DMS114 treated with DMSO at 0.1 percent for 48 hours (cell line): Measurements from ENCODE around the gene SYNJ2.

Experiments used
- DNase-seq: peaks from one replicate; lab custom pipeline; 2025; ENCODE audit not compliant: unreplicated experiment; lab: John Stamatoyannopoulos, UW

The SYNJ2 gene

GRCh38 chr6:157996201-157996712 is 14.6 kb downstream of the SYNJ2 start:
- no peak for DNase-seq

DNA sequence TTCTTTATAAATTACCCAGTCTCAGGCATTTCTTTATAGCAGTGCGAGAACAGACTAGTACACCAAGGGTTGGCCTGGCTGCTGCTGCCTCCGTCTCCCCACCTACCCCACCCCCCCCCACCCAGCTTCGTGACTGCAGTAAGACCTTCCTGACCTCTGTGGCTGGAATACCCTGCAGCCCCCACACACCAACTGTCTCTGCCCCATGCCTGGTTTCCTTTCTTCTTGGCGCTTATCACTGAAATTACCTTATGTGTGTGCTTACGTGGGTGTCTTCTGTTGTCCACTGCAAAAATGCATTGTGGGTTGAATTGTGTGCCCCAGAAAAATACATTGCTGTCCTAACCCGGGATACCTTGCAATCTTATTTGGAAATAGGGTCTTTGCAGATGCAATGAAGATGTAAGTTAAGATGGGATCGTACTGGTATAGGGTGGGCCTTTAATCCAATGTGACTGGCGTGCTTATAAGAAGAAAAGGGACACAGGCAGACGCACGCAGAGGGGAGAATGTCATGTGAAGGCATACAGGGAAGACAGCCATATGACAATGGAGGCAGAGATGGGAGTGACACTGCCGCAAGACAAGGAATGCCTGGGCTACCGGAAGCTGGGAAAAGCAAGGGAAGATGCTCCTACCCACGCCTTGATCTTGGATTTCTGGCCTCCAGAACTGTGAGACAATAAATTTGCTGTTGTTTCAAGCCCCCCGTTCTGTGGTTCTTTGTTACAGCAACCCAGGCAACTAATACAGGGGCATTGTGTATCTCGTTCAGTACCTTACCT is 15.4 kb downstream of the SYNJ2 start:
- no peak for DNase-seq

- no peak for DNase-seq
Measured at GRCh38 chr6:157997893-157998608, 16.4 kb downstream of the SYNJ2 start.

DNA sequence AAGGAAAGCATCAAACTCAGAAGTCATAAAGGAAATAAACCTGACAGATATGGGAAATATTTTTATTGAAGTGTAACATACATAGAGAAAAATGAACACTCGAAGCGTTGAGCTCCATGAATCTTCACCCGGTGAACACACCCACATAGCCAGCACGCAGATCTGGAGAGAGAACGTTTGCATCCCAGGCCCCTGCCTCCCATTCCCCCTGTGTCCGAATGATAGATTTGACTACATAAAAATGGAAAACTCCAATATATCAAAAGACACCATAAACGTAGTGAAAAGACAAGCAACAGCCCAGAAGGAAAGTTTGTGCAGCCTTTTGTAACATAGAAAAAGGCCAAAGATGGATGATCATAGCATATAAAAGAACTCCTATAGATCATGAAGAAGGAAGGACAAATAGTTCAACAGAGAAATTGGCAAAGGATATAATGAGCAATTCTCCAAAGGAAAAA is 17.1 kb downstream of the SYNJ2 start:
- no peak for DNase-seq

GRCh38 chr6:157999168-158000051 is 17.7 kb downstream of the SYNJ2 start:
- DNase-seq = no peak

- DNase-seq = no peak
Measured at GRCh38 chr6:158000530-158001307, 19.1 kb downstream of the SYNJ2 start.

DNA sequence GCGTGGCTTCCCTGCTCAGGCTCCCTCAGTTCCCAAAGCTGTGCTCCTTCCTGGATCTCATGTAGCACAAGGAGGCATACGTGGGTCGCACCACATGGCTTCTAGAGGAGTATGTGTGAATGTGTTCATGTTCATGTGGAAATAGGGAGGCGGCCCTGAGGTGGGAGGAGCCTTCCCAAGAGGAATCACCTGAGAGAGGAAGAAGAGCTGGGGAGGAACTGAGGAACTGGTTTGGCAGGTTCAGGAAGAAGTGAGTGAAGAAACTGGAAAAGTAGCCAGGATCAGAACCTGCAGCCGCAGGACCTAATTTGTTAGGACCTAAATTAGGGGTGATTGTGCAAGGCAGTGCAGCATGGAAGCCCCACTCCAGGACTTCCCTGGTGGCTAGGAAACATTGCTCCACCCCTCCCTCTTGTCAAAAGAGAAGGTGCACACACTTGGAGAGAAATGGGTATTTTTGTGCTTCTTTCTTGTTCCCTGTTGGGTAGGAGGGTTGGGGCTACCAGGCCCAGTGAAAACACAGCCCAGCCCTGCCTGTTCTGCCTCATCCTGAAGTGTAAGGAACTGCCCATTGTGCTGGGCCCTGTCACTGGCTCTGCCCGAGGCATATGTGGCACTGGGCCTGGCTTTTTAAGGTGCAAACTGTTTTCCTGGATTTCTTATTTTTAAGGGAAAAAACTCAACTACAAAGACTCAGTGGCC is 20.7 kb downstream of the SYNJ2 start:
- DNase-seq = no peak

DNA sequence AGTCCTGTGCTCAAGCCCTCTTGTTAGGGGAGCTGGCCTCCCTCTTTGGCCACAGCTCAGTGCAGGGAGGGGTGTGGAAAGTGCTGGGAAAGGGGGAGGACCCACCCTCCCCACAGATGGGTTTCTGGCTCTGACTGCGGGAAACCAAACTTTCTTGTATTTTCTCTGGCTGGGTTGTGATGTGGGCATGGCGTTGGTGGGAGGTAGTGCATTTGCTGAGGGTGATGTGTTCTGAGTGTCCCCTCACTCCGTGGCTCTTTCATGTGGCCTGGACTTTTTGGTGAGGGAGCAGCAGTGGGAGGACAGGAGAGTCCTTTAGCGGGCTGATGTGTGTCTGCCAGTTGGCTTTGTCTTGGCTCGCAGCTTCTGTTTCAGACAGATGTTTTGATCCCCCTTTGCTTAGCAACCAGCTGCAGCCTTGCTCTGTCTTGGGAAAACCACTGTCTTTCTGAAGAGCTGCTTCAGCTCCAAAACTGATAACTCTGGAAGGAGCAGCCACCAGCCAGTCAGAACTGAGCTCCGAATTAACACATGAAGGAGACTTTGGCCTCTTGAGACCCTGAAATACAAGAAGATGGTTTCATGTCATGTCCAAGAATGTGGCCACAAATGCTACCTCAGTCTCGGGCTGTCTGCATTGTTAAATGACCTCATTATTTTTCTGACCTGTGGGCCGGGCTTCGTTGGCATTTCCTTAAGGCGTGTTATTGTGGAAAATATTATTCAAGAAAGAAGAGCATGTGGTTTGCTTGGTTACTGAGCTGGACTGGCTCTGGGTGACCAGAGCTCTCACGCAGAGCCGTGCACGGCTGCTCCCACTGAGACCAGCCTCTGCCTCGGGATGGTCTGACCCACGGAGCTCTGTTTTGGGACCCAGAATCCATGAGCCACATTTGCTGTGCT is 21.5 kb downstream of the SYNJ2 start:
- DNase-seq = no peak

DNA sequence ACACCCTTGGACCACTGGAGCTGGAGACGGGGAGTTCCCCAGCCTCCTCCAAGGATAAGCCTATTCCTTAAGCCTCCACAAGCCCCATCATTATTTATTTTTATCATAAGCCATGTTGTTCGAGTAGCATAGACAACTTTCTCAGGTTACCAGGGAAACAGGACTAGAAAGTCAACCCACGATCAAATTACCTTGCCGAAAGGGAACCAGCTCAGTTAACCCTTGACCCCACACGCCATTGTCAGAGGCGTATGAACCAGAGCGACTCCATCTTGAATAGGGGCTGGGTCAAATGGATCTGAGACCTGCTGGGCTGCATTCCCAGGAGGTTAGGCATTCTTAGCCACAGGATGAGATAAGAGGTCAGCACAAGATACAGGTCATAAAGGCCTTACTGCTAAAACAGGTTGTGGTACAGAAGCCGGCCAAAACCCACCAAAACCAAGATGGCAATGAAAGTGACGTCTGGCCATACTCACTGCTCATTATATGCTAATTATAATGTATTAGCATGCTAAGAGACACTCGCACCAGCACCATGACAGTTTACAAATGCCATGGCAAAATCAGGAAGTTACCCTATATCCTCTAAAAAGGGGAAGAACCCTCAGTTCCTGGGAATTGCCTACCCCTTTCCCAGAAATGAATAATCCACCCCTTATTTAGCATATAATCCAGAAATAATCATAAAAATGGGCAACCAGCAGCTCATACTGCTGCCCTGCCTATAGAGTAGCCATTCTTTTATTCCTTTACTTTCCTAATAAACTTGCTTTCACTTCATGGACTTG is 22.4 kb downstream of the SYNJ2 start:
- no peak for DNase-seq

- DNase-seq = no peak
Measured at GRCh38 chr6:158004701-158005095, 23.0 kb downstream of the SYNJ2 start.

DNA sequence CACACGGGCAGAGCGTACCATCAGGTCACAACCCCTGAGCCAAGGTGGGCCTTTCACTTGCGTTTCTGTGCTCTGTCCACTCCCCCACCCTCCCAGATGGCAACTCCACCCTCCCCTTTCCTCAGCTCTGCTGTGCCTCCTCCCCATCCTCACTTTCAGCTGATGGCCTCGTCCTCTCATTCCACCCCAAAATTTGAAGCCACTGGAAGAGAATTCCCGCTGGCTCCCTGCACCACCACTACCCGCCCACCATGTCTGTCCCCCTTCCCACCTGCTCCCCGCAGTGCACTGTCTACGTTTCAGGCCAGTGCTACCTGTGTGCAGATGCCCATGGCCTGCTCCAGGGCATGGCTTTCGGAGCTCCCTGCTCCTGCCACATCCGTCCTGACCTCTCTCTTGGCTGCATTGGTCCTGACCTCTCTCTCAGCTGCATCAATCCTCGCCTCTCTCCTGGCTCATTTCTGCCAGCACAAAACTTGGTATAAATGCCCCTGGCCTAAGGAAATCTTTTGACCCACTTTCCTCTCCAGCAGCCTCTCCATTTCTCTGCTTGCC is 24.0 kb downstream of the SYNJ2 start:
- no peak for DNase-seq

DNA sequence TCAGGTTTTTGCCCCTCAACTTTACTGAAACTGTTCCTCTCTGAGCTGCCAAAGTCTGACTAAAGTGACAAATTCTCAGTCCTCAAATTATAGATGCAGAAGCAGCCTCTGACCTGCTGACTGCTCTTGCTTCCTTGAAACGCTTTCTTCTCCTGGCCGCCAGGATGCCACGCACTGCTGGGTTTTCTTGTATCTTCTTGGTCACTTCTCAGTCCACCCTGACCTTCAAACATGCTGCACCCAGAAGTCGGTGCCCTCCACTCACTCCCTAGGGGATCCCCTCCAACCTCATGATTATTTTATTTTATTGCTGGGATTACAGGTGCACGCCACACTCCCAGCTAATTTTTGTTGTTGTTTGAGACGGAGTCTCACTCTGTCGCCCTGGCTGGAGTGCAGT is 24.7 kb downstream of the SYNJ2 start:
- no peak for DNase-seq

- no peak for DNase-seq
Measured at GRCh38 chr6:158006821-158007570, 25.3 kb downstream of the SYNJ2 start.

GRCh38 chr6:158008864-158009113 is 27.1 kb downstream of the SYNJ2 start:
- DNase-seq = no peak

GRCh38 chr6:158009114-158009891 is 27.6 kb downstream of the SYNJ2 start:
- DNase-seq = no peak

DNA sequence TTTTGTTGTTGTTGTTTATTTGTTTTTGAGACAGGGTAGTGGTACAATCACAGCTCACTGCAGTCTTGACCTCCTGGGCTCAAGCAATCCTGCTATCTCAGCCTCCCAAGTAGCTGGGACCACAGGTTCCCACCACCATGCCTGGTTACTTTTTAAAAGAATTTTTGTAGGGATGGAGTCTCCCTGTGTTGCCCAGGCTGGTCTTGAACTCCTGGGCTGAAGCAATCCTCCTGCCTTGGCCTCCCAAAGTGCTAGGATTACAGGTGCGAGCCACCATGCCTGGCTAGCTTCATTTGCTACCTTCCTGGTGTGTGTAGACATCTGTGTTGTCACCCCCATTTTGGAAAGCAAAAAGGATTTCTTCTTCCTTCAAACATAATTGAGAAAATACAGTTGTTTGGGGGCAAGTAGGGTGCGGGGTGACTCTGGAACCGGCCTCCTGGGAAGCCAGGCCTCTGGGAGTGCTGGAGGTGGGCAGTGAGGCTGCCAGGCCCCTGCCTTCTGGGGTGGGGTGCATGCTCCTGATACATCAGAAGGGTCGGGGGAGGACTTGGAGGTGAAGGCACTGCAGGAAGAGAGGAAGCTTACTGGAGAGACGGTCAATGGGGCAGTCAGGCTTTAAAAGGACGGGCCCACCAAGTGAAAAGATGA is 28.4 kb downstream of the SYNJ2 start:
- no peak for DNase-seq
